HTR-8/SVneo (cell line): ENCODE results near the gene LRRC28.
"Not testable (repeated sequence)": the region's sequence is repeated elsewhere in the genome, so short reads cannot be mapped to it uniquely, and the experiment has no call there.

Experiments
- DNase-seq: peaks from one replicate; pipeline ENCODE4 v3.0.0; 2011; ENCODE audit warnings: low spot score, mixed read lengths; ENCODE audit not compliant: insufficient read length
- FAIRE-seq: peaks from 2 replicates; lab custom pipeline; 2011; peaks lifted over from hg19 to GRCh38; lab: Jason Lieb, UNC

Gene LRRC28

DNA sequence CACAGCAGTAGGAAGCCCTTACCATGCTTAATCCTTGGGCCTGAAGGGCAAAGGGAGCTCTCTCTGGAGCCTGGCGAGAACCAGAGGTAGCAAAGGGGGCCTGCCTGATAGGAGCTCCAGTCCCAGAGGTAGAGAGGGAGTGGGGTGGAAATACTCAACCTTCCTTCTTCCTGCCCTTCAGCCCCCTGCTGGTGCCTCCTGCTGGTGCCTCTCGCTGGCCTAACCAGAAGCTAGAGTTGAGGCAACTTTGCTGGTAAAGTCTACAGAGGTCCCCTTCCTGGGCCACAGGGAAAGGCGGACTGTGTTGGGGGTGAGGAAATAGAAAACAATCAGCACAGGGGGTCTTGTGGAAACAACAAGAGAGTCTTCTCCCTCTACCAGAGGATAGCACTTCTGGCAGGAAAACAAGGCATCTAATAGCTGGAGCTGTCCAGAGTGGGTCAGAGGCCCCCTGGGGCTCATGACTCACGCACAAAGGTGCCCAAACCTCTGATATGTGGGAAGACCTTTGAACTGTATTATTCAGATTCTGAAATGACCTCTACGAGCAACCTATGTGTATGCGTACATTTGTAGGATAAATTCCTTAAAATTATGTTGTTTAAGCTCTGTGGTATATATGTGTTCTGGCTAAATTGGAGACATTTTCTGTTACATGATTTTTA, 133.9 kb downstream of the LRRC28 start:
- no peak for DNase-seq
- FAIRE-seq = no peak

DNA sequence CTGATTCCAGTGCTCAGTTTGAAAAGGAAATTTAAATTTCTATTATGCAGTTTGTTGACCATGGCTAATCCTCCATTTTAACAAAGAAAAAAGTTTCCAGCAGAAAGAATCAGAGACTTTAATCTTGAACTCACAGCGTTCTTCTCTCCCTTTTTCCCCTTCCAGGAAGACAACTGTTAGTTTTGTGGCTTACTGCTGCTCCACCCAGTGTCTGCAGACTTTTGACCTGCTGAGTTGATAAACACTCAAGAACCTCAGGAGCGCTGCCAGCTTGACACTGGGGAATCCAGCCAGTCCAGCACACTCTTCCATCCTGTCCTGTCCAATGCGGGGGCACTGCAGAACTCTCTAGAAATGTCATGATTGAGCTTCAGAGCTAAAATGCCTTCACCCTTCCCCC, 134.6 kb downstream of the LRRC28 start:
- FAIRE-seq = no peak
- DNase-seq = no peak

DNA sequence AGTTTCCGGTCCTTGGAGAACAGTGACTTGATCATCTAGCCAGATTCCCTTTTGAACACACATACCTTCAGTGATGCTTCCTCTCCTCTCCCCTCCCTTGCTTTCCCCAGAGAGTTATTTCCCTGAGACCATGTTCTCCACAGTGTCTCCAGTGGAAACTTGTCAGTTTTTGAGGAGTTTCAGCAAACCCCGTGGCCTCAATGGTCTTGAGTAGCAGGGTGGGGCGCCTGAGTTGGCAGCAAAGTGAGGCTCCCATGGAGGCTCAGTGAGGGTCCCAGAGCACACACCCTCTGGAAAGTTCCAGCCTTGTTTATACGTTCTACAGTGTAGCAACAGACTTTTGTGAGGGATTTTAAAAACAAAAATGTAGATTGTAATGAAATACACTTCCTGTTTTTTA, 135.1 kb downstream of the LRRC28 start:
- FAIRE-seq (no peak), DNase-seq (no peak)

DNA sequence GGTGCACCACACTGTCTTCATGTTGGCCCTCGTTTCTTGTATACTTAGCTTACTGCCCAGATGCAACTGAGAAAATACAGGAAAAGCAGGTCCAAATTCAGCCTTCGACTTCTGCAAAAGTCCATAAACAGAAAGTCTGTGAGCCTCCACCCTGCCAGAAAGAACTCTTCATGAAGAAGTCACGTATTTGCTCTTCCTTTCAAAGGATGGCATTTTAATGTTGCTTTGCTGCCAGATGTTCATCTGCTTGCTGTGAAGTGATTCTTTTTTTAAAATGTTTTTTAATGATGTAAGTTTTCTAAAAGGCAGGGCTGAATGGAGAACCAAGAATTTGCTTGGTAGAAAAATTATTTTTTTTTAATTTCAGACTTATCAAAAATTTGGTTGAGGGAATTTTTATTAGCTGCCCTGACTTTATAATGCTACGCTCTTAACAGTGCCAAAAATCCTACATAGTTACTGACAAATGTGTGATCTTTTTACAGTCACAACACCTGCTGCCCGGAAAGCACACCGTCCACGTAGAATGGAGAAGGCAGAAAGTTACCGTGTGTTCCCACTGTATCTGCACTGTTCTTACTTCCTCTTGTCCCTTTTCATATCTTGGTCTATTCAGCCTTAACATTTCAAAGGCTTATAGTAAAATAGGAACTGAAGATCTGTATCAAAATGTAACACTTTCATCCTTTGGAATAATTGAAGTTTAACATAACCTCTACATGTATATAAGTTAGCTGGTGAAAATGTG, 136.3 kb downstream of the LRRC28 start:
- FAIRE-seq (no peak), DNase-seq (no peak)

DNA sequence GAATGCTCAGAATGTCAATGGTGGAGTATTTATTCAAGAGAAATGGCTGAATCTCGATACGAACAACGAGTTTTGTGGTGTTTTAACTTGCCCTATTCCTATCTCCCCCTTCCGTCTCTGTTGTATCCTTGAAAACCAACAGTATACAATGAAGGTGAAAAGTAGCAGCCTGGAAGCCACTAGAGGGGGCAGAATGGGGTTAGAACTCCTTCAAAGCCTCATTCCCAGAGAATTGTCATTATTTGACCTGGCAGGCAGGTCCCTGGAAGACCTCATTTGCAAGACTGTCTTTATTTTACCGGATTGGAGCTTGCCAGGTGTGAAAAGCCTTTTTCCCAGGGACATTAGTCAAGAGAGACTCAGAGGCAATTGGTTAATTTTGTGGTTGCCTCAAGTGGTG, 139.4 kb downstream of the LRRC28 start:
- FAIRE-seq (no peak), DNase-seq (no peak)

DNA sequence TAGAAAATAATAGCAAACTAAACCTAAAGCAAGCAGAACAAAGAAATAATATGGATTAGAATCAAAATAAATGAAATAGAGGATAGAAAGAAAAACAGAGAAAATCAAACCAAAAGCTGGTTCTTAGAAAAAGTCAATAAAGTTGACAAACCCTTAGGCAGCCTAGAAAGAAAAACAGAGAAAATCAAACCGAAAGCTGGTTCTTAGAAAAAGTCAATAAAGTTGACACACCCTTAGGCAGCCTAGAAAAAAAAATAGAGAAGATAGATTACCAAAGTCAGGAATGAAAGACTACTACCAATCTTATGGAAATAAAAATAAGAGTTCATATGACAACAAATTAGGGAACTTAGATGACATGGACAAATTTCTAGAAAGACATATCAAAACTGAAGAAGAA, 142.4 kb downstream of the LRRC28 start:
- no peak for DNase-seq
- no peak for FAIRE-seq

DNA sequence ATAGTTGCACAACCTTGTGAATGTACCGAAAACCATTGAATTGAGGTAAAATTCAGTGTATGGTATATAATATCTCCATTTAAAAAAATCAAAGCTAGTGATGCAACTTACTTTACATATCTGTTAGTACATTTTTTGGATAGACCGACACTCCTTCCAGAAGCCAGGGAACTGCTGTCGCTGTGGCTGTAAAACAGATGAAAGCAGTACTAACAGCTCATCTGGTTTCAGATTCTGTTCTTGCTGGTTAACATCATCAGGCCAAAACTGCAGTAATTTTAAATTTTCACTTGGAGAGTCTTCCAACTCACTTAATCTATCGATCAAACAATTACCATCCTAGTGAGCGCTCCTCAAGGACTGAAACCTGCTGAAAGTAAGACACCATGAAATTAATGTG, 145.1 kb downstream of the LRRC28 start:
- FAIRE-seq = no peak

DNA sequence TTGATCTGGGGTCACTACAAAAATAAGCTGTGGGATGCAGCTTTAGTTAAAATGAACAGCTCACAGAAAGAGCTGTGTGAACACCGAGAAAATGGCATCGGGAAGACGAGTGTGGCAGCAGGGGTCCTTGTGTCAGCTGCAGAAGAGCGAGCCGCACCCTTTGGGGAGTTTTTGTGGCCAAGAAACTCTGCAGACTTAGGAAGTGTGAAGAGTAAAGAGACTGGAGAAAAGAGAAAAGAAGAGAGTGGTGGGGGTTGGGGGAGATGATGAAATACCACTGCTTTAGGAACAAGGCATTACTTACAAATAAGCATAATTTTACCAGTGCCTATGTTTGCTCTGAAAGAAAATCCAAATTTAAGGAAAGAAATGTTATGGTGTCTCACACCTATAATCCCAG, 147.8 kb downstream of the LRRC28 start:
- DNase-seq = no peak
- no peak for FAIRE-seq

More for the DNA sequence above, 145.1 kb downstream of the LRRC28 start:
- DNase-seq = no peak

DNA sequence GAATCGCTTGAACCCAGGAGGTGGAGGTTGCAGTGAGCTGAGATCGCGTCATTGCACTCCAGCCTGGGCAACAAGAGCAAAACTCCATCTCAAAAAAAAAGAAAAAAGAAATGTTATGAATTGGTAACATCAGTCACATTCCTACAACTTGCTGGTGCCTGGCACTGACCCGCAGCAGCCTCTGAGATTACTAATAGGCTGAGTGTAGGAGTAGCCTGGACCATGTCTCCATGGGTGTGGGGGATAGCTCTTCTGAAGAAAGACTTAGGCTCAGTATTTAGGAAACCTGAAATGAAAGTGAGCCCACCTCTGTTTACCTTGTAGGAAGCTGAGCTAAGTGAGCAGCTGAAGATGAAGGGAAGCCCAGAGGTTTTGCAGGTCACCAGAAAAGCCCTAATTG, 148.3 kb downstream of the LRRC28 start:
- DNase-seq = no peak
- no peak for FAIRE-seq

DNA sequence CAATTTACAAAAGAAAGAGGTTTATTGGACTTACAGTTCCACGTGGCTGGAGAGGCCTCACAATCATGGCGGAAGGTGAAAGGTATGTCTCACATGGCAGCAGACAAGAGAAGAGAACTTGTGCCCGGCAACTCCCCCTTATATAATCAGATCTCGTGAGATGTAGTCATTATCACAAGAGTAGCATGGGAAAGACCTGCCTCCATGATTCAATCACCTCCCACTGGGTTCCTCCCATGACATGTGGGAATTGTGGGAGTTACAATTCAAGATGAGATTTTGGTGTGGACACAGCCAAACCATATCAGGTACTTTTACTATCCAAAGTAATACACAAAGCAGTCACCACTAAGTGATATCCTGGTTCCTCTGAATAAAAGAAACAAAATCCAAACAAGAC, 149.9 kb downstream of the LRRC28 start:
- not testable (repeated sequence) for FAIRE-seq, DNase-seq

DNA sequence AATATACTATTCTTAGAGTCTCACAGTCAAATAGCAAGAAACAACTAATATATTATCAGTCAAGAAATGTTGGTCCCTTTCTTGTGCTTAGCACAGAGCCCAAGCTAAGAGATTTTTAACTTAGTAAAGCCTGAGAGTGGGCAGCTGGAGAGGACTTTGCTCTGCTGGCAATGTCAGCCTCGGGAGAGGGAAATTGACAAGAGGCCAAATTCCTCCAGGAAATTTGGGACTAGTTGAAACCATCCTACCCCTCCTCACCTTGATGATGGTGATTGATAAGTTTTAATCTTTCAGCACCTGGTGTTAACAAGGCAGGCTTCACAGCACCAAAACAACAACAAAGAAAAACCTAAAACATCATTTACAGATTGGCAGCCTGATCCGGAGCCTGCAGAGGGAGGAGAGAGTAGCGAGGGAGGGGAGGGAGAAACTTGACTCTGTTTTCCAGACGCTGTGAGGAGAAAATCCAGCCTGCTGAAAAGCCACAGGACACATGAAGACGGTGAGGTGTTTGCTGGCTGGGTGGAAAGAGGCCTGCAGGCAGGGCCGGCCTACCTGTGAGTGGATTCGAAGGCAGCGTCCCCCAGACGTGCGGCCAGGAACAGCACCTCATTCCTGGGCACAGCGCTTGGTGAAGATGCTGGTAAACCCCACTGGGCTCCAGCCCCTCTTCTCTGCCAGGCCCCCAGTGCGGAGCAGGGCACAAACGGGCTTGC, 150.9 kb downstream of the LRRC28 start:
- DNase-seq (no peak), FAIRE-seq (no peak)

DNA sequence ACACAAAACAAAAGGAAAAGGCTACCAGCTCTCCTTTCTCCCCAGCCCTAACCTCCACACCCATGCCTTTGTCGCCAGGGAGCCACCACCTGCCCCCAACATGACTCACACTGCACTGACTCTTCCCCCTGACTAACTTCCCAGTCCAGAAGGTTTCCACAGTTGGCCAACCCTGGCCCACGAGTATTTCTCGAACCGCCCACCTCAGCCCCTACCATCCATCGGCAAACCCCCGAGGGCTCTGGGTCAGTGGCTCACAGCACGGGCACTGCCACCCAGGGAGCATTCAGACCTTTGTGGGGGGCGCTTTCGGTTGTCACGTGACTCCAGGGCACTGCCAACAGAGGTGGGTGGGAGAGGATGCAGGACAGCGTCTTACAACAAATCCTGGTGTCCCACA, 152.3 kb downstream of the LRRC28 start:
- DNase-seq = no peak

DNA sequence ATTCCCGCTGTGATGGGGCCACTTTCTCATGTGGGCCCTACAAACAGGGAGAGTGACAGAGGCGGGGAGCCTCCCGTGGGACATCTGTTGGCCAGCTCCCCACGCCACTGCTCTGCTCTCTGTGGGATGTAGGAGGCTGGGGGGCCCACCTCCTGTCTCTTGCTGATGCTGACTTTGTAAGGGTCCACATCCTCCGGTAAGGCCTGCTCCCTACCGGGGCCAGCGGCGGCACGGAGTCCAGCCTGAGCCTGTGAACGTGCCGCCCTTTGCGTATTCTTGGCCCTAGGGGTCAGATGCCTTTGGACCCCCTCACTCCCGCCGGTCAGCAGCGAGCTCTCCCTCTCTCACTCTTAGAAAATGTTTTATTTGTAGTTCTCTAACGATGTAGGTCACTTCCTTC, 153.2 kb downstream of the LRRC28 start:
- DNase-seq (no peak), FAIRE-seq (no peak)

More for the DNA sequence above, 152.3 kb downstream of the LRRC28 start:
- no peak for FAIRE-seq

DNA sequence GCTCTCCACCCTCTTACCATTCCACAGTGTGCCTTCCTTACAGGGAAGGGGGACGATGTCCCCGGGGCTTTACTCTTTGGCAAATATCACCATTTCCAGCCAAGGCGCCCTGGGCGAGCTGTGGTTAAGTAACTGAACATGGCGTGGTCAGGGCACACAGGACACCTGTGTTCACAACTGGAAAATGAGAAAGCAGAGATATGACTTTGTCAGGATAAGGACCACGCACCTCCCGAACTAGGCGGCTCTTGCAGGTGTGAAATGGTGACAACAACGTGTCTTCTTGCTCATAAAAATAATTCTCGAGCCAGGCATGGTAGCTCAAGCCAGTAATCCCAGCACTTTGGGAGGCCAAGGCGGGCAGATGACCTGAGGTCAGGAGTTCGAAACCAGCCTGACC, 154.8 kb downstream of the LRRC28 start:
- FAIRE-seq (no peak), DNase-seq (no peak)

DNA sequence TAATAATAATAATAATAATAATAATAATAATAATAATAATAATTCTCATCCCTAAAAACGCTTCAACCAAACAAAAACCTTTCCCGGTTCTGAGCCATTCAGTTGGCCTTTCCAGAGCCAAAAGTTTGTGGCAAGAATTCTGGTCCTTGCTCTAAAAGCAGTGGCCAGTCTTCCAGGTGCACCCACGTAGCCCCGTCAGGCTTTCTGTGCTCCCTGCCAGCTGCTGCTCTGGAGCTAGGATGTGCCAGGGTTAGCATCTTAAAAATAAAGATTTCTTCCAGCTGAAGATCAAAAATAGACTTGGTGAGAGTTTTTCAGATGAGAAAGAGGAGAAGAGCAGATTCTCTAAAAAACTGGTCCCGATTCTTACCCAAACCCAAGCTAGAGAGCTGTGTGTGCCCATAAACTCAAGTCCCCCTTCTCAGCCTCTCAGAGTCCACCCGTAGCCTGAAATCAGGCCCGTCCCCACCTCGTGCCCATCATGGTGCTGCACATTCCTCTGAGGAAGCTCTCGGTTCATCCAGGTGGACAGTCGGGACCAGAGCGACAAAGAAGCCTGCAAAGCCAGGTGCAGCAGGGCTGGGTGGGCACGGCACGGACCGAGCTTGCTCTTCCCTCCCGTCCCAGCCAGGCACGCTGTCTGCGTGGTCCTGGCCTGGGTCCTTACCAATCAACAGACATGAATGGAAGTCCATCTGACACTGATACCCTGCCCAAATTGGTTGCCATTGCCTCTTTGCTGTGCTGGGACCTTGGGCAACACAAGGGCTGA, 155.6 kb downstream of the LRRC28 start:
- DNase-seq (no peak), FAIRE-seq (no peak)

DNA sequence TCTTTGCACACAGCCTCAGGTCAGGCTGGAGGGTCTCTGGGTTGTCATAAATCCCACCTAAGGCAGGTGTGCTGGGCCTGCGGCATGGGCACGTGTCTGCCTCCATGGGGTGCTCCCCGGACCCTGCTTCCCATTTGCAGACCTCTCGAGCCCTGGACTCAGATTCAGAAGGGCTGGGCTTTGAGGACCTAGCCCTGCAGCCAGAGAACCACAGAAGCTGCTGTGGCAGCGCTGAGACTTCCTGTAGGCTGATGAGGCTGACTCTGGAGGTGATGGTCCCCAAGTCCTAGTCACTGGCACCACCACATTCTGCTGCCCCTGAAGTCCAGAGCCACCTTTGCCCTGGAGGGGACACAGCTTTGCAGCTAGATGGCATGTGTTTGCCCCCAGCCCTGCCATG, 156.4 kb downstream of the LRRC28 start:
- FAIRE-seq (no peak), DNase-seq (no peak)

DNA sequence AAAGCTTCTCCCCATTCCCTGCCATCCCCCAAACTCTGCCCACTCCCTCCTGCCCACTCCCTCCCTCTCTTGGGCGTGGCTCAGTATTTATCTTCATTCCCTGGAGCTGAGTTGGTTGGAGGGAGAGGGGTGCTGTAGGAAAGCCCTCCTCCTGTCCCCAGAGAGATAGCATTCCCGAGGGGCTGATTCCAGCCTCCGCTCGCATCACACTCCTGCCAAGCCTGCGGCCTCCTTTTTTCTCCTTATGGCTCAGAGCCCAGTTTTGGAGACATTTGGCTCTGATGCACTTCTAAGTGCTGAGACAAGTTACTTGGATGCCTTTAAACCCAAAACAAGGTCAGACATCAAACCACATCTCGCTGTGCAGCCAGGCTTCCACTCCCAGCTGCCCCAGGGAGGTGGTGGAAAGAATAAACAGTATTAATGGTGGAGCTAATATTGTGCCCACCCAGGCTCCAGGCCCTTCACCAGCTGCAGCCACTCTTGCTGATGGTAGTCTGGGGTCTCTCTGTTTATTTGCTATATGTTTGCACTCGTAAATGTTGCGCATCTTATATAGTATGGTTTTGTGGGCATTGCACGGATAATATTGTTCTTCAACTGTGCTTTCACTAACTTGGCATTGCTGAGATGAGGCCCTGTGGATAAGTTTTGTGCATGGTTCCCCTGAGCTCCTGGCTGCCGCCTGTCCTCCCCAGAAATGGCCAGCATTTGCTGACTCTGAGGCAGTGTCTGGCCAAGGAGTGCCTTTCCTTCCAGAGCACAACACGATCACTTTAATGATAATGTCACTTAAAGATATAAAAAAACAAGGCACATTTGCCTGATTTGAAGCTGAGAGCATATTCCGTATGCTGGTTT, 157.2 kb downstream of the LRRC28 start:
- DNase-seq = no peak
- no peak for FAIRE-seq

DNA sequence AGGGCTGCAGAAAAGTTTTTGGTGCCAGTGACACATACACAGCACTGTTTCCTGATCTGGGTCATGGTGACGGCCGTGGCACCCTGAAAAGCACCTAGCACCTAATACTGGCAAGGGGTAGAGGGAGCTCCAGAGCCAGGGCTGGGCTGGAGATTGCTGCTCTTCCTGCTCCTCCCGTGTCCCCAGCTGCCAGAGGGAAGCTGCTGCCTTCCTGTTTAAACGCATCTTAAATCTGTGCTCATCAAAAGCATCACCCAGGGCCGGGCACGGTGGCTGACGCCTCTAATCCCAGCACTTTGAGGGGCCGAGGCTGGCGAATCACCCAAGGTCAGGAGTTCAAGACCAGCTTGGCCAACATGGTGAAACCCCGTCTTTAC, 157.8 kb downstream of the LRRC28 start:
- peak; percentile 80 for DNase-seq
- FAIRE-seq = peak; percentile 79

DNA sequence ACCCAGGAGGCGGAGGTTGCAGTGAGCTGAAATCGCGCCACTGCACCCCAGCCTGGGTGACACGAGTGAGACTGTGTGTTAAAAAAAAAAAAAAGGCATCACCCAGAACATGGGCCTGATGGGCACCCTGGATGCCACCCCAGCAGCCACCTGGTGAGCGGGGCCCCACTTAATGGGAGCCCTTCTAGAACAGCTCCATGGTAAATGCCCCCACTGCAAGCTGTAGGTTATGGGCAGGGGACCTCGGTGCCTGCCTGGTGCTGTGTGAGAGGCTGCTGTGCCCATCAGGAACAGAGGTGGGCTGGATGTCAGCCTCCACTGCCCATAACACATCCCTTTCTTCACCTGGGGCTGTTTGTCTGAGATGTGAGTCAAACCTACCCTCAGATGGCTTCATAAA, 158.3 kb downstream of the LRRC28 start:
- FAIRE-seq (no peak), DNase-seq (no peak)

DNA sequence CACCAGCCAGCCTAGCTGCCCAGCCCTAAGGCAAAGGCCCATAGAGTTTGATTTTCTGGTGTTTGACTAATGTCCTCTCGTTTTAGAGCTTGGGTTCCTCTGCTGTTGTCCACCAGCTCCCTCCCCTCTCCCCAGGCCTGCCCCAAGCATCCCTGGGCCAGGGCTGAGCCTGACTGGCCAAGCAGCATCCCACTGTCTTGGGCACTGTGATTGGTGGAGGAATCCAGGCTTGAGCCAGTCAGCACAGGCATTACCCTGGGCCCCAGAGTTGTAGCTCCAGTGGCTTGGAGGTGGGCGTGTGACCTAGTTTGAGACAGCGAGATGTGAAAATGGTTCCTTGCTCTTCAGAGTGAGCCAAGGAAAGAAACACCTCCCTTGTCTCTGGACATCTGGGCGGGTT, 159.2 kb downstream of the LRRC28 start:
- FAIRE-seq = peak; percentile 55
- no peak for DNase-seq
